ENCODE measurements around the gene CEP112.

DNA sequence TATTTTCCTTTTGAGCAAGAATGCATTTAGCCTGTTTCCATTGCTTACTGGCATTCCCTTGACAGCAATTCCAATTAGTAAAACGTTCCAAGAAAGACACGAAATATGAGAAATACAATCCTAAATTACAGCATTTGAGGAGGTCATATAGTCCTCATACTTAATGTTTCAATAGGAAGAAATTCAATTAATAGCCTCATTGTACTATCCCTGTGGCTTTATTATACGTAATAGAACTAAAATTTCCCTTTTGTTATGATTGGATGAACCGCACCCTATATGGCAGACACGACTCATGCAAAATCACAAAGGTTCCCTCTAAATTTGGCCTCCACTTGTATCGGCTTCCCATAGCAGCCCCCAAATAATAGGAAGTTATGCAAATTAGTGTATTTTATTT is 291.7 kb downstream of the CEP112 start:
- TF ChIP-seq, protein P1, sequence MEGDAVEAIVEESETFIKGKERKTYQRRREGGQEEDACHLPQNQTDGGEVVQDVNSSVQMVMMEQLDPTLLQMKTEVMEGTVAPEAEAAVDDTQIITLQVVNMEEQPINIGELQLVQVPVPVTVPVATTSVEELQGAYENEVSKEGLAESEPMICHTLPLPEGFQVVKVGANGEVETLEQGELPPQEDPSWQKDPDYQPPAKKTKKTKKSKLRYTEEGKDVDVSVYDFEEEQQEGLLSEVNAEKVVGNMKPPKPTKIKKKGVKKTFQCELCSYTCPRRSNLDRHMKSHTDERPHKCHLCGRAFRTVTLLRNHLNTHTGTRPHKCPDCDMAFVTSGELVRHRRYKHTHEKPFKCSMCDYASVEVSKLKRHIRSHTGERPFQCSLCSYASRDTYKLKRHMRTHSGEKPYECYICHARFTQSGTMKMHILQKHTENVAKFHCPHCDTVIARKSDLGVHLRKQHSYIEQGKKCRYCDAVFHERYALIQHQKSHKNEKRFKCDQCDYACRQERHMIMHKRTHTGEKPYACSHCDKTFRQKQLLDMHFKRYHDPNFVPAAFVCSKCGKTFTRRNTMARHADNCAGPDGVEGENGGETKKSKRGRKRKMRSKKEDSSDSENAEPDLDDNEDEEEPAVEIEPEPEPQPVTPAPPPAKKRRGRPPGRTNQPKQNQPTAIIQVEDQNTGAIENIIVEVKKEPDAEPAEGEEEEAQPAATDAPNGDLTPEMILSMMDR (IDR thresholded peaks at IDR 0.05; ENCODE audit: insufficient read depth, low read length, poor library complexity, severe bottlenecking): no peak
- TF ChIP-seq EZH2phosphoT487 (conservative IDR thresholded peaks at IDR 0.05; ENCODE audit: low read length): no peak

All from SU-DHL-6 (cell line).